ENCODE measurements around the gene ZNF175.

DNA sequence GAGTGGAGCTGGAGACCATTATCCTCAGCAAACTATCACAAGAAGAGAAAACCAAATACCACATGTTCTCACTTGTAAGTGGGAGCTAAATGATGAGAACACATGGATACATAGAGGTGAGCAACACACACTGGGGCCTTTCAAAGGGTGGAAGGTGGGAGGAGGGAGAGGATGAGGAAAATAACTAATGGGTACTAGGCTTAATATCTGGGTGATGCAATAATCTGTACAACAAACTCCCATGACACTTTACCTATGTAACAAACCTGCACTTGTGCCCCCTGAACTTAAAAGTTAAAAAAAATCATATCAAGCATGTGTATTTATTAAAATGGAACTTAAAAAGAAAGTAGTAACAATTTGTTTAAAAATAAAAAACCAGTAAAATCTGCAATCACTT lies 70.6 kb downstream of the ZNF175 start:
- TF ChIP-seq, protein P1, sequence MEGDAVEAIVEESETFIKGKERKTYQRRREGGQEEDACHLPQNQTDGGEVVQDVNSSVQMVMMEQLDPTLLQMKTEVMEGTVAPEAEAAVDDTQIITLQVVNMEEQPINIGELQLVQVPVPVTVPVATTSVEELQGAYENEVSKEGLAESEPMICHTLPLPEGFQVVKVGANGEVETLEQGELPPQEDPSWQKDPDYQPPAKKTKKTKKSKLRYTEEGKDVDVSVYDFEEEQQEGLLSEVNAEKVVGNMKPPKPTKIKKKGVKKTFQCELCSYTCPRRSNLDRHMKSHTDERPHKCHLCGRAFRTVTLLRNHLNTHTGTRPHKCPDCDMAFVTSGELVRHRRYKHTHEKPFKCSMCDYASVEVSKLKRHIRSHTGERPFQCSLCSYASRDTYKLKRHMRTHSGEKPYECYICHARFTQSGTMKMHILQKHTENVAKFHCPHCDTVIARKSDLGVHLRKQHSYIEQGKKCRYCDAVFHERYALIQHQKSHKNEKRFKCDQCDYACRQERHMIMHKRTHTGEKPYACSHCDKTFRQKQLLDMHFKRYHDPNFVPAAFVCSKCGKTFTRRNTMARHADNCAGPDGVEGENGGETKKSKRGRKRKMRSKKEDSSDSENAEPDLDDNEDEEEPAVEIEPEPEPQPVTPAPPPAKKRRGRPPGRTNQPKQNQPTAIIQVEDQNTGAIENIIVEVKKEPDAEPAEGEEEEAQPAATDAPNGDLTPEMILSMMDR (IDR thresholded peaks at IDR 0.05; ENCODE audit: insufficient read depth, low read depth, low read length): no peak
- no peak for TF ChIP-seq EZH2 (IDR thresholded peaks at IDR 0.05; ENCODE audit: insufficient read depth, low read length)
